GM20431 (cell line): ENCODE measurements around the gene PAX1.

Experiments used
- in situ Hi-C: fragments of 300-500 bp; cut with MseI, MboI; formaldehyde crosslinking; loops from one replicate; pipeline ENCODE4 v1.15.0; 2020; ENCODE audit warnings: low sequenced_read_pairs; ENCODE audit not compliant: unreplicated experiment

The PAX1 gene

DNA sequence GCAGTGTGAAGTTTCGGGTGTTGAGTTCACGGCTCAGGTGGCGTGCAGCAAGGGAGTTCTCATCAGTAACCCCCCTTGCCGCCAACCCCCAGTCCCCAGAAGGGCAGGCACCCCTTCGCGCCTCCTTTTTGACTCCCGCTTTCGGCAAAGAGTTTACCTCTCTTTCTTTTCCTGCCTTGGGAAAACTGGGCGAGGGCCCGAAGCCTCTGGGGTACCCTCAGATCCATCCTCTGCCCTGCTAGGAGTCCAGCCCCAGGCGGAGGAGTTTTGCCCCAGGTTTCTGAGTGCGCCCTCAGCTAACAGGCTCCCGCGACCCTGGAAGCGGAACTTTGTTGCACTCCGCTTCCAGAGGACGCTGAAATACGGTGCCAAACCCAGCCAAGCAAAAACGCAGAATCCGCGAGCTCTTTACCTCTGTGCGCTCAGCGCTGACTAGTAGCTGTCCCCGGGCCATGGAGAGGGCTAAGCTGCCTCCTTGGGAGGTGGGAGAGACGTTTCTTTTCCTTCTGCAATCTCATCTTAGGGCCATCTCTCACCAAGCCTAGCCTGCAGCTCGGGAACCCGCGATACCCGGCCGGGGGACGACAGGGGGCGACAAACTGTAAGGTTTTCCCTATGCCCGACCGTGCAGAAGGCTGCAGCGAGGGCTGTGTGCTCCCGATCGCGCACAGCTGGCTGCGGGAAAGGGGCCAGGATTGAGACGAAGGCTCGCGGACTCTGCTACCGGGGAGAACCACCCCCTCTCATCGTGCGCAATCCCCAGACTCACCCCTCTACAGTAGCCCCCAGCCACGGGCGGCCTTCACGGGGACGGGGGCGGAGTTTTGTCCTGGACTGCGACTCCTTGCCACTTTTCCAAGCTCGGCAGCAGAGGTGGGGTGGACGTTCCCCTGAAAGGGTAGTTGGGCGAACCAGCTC, 2.7 kb upstream of the PAX1 start:
- in situ Hi-C loops, result no loop called here

DNA sequence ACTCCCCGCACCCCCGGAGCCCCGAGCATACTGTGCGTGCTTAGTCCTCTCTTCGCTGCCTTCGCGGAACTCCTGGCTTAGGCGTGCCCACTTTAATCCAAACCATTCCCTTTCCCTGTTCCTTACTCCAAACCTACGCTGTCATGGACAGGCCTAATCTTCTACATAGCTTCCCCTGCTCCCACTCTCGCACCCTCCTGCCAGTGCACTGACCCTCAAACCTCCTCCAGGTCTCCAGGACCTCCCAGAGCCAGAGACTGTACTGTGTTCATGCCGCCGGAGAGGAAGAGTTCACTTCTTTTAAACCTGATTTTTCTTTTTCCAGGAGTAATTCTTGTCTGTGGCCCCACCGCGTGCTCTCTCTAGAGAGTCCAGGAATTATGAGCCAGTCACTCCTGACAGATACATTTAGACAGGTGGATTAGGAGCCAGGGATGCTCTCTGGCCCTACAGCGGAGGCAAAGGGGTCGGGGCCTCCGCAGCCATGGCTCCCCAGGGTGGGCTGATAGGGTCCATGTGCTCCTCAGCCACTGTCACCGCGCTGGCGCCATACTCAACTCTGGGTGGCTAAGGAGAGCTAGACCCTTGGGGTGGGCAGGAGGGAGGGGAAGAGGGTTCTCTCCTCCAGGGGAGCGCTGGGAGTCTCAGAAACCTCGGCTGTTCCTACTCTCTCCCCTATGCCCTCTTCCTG, 1.6 kb upstream of the PAX1 start:
- in situ Hi-C loops, result no loop called here

DNA sequence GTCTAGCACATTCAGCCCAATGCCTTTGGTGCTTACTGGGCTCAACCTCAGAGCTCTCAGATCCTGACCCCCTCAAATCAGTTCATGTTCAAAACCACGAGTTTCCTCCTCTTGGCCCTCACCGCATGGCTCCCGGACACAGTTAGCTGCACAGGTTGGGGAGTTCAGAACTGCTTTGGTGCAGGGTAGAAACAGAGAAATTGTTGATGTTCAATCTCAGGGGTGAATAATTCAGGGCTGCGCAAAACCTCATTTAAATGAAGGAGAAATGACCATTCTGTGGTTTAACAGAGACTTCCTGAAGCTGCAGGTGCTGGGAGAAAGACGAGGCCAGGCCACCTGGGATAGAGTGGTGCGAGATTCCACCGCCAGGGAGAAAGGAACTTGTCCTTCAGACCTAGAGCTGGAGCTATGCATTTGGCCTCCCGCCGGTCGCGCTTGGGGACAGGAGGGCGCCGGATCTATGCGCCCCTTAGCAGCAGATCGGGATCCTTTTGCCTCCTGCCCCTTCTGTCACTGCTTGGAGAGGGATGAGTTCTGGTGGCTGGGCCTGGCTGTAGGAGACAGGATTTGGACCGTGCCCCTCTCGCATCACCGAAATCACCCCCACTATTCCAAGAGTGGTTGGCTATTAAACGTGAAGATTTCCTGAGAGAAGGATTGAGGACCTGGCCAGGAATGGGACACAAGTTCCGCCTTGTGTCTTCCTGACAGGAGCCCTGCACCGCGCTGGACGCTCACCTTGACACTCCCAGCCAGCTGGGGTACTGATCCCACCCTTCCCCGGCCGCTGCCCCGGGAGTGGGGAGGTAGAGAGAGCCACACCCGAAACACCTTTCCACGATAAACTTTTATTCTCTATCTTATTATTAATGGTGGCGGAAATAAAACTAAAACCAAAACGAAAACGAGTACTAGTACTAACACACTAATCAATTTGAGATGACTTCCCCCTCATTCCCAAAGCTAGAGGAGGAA, 767 bp upstream of the PAX1 start:
- in situ Hi-C loops, result no loop called here

DNA sequence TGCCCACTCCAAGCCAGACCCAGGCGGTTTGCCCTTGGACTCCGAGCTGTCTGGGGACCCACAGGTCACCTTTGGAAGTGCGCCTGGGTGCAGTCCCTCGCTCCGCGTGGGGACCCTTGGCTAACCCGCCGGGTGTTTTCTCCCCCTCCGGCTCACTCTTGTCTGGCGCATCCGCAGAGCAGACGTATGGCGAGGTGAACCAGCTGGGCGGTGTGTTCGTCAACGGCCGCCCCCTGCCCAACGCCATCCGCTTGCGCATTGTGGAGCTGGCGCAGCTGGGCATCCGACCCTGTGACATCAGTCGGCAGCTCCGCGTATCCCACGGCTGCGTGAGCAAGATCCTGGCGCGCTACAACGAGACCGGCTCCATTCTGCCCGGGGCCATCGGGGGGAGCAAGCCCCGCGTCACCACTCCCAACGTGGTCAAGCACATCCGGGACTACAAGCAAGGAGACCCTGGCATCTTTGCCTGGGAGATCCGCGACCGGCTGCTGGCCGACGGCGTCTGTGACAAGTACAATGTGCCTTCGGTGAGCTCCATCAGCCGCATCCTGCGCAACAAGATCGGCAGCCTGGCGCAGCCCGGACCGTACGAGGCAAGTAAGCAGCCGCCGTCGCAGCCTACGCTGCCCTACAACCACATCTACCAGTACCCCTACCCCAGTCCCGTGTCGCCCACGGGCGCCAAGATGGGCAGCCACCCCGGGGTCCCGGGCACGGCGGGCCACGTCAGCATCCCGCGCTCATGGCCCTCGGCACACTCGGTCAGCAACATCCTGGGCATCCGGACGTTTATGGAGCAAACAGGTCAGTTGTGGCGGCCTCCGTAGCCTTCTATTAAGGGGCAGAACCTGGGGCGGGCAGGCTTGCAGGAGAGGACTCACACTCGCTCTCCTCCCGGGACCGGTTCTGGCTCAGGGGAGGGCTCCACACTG, 1.1 kb downstream of the PAX1 start:
- in situ Hi-C loops, result no loop called here

DNA sequence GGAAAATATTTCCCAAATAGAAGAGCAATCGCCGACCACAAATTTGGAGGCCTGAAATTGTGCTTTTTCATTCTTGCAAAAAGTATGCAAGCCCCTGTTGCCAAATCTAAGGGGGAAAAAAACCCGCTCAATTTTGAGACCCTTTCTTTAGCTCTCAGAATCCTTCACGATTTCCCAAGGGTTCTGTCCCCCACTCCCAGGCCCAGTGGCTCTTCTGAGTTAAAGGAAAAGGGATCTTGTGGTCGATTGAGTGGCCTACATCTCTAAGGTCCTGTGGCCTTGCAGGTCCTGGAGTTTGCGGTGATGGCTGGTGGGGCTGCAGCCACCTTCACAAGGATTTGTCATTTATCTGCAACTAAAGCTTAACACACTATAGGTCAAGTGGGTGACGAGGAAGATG, 1.8 kb downstream of the PAX1 start:
- in situ Hi-C loops, result no loop called here

DNA sequence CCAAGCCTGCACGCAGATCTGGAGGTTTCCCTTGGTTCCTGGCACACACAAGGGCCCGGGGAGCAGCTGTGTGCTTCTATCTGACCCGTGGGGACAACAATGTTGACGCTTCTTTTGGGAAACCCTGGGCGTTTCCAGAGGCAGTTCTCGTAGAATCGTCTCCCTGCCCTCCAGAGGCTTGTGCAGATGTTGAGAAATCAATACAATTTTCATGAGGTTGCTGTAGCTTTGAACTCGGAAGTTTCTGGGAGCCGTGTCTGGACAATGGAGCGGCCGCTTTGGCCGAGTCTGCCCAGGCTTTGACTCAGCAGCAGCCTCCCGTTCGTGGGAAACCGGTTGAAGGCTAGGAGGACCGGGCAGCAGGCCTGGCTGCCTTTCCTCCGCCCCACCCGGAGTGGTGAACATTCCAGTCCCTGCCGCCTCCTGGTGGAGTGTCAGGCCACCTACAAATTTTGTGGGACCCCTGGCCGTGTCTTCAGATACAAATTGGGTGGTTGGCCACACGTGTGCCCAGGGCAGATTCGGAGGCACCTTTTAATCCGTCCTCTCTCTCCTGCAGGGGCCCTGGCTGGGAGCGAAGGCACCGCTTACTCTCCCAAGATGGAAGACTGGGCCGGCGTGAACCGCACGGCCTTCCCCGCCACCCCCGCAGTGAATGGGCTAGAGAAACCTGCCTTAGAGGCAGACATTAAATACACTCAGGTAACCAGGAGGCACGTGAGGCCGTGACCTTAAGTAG, 2.7 kb downstream of the PAX1 start:
- in situ Hi-C loops, result no loop called here

DNA sequence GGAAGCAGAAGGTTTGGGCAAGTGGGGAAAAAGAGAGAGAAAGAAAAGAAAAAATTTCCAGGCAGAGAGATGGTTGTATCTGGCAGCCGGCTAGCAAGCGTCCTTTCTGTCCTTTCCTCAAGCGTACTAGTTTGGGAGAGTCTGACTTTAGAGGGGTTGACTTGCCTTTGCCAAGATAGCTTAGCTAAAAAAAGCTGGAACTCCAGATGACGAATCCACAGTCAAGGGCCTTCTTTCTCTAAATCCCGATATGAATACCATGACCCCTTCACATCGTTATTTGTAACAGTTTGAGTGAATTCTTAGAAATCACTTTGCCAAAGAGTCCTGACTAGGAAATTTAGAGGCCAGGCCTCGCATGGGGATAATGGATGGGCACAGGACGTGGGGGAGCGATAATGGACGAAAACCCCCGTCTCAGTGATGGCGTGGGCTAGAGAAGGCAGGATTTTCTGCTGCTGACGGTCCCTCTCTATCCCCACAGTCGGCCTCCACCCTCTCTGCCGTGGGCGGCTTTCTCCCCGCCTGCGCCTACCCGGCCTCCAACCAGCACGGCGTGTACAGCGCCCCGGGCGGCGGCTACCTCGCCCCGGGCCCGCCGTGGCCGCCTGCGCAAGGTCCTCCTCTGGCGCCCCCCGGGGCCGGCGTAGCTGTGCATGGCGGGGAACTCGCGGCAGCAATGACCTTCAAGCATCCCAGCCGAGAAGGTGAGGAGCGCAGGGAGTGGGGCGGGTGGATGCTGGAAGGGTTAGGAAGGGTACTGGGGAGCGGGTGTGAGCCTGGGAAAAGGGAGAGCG, 3.5 kb downstream of the PAX1 start:
- in situ Hi-C loops, result no loop called here

DNA sequence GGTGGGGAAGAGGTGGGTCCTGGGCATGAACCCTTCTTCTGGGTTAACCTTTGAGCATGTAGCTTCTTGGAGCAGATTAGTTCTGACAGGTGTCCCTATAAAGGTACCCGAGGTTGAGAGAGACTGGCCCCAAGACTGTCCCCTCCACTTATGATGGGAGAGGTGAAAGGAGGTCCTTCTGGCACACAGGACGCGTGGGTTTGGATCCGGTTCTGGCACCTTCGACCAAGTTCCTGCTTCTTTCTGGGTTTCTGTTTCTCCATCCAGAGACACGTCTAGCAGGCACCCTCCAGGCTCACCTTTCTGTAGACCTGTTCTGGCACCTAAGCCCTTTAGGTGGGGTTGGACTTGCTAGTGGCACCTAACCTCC, 4.1 kb downstream of the PAX1 start:
- in situ Hi-C loops, result no loop called here

DNA sequence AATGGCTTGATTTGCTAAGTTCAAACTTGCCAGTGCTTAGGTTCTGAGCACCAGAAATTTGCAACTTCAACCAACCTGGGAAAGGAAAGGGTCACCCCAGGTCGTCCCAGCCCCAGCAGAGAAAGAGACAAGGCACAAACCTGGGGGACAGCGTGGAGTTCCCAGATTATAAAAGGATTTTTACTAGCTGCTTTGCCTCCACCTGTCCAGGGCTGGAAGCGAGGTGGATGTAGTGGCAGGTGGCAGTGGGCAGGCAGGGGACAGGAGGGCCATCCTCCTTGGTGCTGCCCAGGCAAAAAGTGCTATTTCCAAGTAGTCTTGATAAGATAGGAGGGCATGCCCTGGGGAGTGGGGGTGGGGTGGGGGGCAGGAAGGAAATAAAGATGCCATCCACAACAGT, 4.9 kb downstream of the PAX1 start:
- in situ Hi-C loops, result no loop called here

DNA sequence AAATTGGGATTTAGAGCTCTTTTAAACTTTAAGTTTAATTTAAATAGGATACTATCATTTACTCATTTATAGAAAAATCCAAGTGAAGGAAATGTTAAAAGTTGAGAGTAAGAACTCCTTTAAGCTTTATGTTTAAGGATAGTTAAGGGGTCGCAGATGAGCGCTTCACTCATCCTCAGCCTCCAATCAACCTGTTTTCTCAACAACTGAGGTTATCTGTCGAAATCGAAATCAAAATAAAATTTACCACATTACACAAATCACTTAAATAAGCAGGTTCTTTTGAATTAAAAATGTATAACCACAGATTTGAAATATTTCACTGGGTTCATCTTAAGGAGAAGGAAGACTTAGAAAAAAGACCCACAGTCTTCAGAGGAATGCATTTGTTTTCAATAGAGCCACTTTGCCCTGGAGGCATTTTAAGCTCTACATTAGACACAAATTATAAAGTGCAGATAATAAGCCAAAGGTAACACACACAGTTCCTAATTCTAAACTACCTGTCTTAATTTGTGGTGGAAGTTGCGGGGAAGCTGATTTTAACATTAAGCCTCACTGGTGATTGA, 5.5 kb downstream of the PAX1 start:
- in situ Hi-C loops, result no loop called here

DNA sequence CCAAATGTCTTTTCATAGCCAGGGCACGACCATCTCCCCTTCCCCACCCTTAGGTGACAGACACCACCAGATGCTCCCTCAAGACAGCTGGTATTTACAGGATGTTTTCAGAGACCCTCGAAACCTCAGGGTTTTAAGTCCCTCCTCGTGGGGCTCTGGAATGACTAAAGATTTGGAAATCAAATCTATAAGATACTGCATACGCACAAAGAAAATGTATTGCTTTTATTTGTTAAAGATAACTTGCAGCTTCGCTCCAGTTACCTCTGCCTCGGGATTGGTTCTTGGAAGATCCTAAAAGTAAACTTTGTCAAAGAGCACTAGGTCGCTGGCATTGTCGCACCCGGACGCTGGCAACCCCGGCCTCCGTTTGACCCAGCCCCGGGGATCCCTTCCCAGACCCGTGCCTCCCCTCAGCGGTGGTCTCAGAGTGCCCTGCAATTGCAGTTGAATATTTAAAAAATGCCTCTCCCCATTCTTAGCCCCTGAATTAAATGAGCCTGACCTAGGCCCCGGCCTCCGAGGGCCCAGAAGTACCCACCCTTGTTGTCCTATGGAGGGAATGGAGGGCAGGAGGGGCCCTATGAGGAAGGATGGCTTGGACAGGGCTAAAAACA, 7.1 kb downstream of the PAX1 start:
- in situ Hi-C loops, result no loop called here

DNA sequence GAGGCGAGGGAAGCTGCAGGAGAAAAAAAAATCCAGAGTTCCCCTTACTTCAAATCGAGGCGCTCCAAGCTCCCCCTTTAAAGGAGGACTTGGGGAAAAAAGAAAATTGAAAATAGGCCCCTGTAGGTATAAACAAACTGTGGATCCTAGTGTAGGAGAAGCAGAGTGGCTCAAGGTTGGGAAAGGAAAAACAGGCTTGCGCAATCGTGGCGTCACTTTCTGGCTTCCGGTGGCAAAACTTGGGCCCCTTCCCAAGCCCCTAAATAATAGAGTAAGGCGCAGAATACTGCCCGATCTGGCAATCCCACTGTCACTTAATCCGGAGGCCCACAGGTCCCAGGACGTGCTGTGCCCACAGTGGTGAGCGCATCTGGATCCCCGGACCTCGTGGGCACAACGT, 8.0 kb downstream of the PAX1 start:
- in situ Hi-C loops, result no loop called here

DNA sequence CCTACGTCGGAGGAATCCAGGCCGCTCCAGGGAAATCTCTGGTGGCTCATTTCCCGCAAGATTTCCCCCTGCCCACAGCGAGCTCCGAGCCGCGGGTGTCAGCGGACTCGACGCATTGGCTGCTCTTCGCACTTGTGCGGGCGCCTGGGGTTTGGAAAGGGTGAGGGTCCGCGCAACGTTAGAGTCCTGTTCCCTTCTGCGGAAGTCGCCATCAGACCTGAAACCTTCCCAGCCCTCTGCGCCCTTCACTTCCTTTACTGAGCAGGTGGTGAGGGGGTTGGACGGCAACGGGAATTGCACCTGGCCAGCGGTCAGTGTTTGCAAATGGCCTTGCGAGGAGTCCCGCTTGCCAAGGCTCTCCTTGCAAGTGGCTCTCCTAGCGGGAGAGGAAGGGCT, 8.4 kb downstream of the PAX1 start:
- in situ Hi-C loops, result no loop called here

DNA sequence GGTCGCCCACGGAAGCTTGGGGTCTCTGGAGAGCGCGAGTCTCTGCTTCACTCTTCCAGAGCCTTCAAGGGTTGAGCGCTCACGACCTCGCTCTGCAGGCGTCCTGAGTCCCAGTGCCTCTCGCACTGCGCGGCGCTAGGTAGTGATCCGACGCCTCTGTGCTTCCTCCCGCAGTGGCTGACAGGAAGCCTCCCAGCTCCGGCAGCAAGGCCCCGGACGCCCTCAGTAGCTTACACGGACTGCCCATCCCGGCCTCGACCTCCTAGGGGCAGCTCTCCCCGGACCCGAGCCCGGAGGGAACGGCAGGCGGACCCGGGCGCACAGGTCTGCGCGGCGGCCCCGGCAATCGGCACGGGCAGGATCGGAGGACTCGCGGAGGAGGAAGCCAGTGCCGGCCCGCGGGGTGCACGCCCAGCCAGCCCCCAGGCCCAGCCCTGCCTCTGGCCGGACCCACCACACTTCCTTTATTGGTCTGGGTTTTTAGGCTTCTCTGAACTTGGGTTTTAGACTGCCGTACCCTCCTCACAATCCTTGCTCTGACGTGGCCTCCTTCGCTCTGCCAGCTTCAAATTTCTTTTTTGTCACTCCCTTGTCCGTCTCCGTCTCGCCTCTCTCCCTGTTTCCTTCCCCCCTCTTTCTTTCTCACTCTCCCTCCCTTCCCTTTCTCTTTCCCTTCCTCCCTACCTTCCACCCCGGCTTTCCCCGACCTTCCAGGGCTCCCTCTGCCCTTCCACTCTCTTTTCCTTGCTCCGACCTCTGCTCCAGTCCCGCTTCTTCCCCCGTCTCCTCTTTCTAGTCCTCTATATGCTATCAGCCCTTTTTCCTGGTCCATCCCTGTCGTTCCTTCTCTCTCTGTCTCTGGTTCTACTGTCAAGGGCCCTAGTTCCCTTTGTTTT, 9.1 kb downstream of the PAX1 start:
- in situ Hi-C loops, result no loop called here

DNA sequence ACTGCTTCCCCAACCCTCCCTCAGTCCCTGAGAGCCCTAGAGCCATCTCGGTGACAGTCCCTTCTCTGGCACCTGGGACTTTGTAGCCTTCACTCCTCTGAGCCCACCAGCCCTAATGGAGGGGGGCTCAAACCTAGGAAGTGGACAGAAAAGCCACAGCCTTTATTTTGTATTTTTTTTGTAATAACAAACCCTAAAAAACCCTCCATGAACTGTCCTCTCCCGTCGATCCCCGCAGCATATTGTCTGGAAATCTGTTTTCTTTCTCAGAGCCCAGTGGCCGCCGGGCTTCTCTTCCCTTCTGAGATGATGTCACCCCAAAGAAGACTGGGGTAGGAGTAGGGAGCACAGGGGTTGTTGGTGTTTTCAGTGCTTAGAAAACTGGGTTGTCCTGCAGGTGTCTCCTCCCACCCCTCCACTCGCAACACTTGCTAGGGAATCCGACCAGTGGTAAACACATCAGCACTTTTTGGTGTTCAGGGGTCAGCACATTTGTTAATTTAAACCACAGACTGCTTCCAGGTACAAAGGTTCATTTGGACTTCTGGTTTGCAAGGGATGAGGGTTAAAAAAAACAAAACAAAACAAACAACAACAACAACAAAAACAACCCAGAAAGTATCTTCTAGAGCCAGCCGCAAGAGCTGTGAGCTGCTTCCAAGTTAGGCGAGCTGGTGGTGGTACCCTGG, 9.9 kb downstream of the PAX1 start:
- in situ Hi-C loops, result no loop called here
